CD4-positive, alpha-beta T cell treated with Interleukin-12 subunit alpha and Interleukin-12 subunit beta, for 1 hour (primary cell): ENCODE data around the gene POLE.

Source experiments
- DNase-seq: peaks from one replicate; pipeline ENCODE4 v3.0.0-alpha.2; 2020

POLE gene

GRCh38 chr12:132651444-132652100 is 35.6 kb downstream of the POLE start:
- no peak for DNase-seq

DNA sequence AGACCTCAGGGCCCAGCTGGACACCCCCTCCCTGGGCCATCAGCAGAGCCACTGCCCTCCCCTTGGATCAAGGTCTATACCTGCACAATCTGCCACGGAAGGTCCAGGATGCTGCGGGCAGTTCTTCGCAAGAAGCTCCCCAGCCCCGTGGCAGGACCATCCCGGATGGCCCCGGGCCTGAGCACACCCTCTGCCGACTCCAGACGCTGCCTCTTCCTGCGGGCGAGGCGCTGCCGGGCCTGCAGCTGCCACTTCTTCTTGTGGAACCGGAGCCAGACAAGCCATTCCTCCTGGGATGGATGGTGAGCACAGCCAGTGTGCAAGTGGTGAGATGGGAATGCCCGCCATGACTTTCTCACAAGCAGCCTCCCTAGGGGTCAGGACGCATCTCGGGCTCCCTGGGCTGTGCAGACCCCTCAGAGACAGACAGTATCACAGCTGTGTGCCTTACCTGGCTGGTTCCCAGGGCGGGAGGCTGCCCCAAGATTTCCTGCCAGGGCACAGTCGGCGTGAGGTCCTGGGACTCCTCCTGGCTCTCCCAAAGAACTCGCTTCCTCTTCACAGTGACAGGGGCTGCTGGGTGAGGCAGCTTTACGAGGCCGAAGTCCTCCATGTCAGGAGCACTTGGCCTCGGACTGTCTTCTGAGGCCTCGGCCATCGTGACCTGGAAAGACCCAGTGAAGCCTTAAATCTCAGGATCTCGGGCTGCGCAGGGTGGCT is 37.8 kb downstream of the POLE start:
- no peak for DNase-seq

DNA sequence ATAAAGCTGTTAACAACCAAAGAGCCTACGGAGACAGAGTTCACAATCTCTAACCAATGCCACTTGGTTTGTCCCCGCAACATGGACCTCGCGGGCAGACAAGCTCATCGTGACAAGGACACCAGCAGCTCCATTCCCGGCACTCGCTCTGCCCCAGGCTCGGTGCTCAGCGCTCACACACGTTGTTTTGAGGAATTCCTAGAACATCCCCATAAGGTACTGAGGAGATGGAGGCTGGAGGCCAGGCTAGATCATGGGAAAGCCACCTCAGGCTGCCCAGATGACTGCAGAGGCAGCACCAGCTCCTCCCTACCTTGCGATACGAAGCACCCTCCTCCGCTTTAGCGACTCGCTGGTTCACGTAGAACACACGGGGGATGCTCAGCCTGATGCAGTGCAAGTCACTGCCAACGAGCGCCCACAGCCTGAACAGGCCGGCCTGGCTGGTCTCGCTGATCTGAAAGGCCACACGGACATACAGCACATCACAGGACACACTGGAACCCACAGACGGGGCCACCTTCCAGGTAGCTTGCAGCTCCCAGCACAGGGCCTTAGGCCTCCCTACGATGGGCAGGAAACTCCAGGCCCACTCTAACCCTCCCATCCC is 38.4 kb downstream of the POLE start:
- DNase-seq, result no peak

DNA sequence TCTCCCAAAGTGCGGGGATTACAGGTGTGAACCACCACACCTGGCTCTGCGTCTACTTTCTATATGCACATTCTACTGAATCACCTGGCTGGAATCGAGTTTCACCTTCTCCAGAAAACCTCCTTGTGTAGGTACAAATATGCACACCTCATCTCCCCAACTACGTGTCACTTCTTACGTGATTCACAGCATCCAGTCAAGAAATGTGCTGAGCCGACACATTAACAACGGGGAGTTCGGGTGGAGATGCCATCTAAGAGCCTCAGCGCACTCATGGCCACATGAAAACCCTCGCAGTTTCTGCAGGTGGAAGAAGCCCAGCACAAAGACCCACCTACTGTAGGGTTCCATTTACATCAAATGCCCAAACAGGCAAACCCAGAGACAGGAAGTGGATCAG is 39.3 kb downstream of the POLE start:
- no peak for DNase-seq

DNA sequence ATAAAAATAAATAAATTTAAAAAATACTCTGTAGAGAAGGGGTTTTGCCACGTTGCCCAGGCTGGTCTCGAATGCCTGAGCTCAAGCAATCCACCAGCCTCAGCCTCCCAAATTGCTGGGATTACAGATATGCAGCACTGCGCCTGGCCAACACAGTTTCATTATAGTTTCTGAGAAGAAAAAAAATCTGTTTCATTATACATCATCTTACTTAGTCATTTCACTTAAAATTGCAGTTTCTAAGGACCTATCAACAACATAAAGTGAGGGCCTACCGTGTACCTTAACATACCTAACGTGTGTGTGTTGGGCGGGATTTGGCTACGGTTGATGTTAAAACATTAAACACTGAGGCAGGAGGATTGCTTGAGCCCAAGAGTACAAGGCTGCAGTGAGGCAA is 40.3 kb downstream of the POLE start:
- no peak for DNase-seq

- DNase-seq, result no peak
Measured at GRCh38 chr12:132642846-132643835, 44.0 kb downstream of the POLE start.

GRCh38 chr12:132641811-132642650 is 45.1 kb downstream of the POLE start:
- no peak for DNase-seq

DNA sequence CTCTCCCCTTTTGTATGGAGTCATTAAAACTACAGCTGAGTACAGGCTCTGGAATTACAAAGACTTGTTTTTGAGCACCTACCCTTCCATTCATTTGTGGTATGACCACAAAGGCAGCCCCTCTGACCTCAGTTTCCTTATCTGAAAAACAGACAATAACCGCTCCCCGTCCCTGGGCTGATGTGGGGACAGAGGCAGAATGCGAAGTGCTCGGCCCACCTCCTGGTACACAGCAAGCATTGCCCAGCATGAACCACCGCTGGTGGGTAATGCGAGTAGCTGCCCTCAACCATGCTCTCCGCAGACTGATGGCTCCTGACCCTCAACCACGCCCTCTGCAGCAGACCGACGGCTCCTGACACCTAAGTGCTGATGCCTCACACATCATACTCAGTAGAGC is 46.2 kb downstream of the POLE start:
- no peak for DNase-seq

- no peak for DNase-seq
Measured at GRCh38 chr12:132639956-132640520, 47.1 kb downstream of the POLE start.

DNA sequence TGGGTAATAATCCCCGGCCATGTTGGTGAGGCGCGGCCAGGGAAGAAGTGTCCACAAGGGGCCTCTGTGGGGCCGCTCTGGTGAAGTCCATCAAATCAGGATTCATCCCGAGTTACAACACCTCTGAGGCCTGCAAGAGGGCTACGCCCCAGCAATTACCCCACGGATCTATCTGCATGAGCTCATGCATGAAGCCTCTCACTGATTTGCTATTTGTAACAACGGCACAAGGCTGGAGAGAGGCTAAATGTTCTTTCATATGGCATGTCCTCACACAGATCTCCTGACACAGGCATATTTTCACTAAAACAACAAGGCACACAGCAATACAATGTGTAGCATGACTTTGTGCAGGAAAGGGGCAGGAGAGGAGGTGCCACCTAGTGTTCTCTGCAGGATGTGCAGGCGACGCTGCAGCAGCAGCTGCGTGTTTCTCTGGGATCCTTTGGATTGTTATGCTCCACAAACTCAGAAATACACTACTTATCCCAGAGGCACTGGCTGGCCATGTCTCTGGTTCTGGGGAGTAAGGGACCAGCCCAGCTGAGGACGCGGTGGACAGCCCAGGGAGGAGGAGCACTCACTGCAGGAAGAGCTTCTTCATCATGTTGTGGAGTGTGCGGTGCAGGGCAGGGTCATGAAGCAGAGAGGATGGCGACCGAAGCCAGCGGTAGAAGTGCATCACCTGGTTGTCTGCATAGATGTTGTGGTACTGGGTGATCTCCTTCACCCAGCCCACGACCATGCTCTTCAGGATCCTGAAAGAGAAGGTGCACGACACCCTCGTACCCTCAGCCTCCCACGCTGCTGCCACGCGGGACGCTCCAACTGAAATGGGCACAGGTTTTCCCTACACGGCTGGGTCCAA is 48.4 kb downstream of the POLE start:
- no peak for DNase-seq

GRCh38 chr12:132637811-132638210 is 49.3 kb downstream of the POLE start:
- no peak for DNase-seq

DNA sequence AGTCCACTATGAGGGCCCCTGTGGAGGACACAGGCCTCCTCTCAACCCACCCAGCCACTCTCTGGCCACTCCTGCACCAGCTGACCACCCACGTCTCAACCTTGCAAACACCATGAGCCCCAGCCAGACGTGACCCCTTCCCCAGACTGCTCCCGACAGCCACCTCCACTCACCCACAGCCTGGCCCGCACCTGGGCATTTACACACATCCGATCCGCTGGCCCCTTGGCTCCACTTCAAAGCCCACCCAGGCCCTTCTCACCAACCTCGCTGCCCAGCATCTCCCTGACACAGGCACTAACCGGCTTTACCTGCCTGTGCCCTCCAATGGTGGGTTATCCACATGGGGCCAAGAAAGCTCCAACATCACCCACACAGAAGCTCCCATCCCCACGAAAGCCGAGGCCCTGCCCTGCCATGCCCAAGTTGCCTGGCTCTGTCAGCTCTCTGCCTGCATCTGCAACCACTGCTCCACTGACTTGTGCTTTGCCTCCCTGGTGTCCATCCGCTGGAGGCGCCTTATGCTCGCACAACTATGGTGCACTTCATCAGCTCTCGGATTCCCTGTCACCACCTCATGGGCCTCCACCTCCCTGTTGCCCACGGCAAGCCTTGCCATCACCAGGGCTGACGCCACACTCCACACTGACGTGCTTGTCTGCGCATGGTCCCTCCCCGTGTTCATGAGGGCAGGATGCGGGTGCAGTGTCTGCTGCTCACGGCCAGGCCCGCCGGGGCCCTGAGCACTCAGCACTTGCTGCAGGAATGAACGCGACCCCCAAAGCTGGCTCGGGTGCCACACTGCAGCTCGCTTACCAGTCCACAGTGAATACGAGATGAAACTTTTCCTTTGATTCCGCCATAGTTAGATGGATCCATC is 51.8 kb downstream of the POLE start:
- no peak for DNase-seq

- DNase-seq, result no peak
Measured at GRCh38 chr12:132634411-132634990, 52.6 kb downstream of the POLE start.

DNA sequence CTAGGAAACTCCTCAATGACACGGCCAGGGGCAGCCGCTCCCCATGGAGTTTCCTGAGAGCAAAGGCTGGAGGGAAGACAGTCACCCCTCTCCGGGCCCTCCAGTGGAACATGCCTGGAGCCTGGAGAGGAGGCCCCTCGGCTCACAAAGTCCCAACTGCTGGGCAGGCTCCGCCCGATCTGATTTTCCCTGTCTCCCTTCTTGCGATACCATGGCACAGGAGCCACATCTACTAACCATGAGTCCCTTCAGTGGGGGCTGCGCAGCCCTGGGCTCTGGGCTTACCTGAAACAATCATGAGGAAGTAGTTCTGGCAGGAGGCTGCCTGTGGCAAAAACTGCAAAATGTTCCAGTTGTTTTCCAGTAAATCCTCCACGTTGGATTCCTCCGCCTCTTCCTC is 53.2 kb downstream of the POLE start:
- no peak for DNase-seq

- DNase-seq, result no peak
Measured at GRCh38 chr12:132633398-132633797, 53.7 kb downstream of the POLE start.

DNA sequence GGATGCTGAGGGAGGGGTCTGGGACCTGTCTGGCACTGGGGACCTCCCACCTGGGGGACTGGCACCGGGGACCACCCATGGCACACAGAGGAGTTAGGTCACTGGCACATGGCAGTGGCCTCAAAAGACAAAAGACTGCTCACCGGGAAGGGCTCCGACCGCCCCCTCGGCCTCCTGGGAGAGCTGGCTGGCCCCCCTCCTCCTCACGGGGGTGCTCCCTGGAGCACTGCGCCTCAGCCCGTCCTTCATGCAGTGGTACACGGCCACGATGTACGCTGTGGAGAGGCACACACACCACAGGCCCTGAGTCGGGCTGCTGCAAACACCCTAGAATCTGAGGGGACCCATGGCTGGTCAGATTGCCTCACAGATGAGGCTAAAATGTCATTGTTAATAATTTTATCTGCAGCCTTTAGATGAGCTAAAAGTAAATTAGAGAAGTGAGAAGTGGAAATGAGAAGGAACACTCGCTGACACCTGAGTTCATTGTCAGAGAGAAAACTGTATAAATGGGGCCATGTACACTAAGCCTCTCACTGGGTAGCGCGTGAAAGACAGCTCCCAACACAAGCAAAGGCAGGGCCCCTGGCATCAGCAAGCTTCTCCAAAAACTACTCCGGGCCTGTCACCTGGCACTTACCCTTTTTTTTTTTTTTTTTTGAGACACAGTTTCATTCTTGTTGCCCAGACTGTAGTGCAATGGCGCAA is 54.5 kb downstream of the POLE start:
- DNase-seq, result no peak

DNA sequence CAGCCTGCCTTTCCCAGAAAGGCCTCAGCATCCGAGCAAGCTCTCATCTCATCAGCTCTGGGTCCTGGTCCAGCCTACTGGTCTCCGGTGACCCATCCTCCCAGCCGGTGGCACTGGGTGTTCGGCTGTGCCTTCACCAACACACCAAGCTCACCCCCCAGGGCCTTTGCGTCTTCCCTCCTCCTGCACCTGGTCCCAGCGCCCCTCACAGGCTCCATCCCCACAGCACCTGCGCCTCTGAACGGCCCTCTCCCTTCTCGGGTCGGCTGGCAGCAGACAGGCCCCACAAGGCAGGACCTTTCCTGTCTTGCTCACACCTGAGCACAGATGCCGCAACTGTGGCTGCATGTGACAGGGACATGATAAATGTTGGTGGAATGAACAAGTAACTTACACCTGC is 55.5 kb downstream of the POLE start:
- DNase-seq, result no peak

DNA sequence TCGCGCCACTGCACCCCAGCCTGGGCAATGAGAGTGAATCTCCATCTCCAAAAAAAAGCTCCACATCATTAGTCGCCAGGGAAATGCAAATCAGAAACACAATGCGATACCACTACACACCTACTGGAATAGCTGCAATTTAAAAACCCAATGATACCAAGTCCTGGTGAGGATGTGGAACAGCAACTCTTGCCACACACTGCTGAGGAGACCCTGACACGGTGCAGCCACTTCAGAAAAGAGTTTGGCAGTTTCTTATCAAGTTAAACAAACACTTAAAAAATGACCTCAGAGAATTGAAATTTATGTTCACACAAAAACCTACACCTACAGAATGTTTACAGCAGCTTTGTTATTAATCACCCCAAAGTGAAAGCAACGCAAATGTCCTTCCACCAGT is 56.5 kb downstream of the POLE start:
- no peak for DNase-seq

- no peak for DNase-seq
Measured at GRCh38 chr12:132629330-132629729, 57.8 kb downstream of the POLE start.
